Hypothalamus (tissue), 51 donors: ENCODE data around the gene TGM2.

Experiments used
- DNase-seq, 51 donors: peaks; one replicate each; lab custom pipeline; 2025; lab: John Stamatoyannopoulos, UW

TGM2 gene

GRCh38 chr20:38200646-38201045 lies 35.6 kb upstream of the TGM2 start:
- DNase-seq: no peak

DNA sequence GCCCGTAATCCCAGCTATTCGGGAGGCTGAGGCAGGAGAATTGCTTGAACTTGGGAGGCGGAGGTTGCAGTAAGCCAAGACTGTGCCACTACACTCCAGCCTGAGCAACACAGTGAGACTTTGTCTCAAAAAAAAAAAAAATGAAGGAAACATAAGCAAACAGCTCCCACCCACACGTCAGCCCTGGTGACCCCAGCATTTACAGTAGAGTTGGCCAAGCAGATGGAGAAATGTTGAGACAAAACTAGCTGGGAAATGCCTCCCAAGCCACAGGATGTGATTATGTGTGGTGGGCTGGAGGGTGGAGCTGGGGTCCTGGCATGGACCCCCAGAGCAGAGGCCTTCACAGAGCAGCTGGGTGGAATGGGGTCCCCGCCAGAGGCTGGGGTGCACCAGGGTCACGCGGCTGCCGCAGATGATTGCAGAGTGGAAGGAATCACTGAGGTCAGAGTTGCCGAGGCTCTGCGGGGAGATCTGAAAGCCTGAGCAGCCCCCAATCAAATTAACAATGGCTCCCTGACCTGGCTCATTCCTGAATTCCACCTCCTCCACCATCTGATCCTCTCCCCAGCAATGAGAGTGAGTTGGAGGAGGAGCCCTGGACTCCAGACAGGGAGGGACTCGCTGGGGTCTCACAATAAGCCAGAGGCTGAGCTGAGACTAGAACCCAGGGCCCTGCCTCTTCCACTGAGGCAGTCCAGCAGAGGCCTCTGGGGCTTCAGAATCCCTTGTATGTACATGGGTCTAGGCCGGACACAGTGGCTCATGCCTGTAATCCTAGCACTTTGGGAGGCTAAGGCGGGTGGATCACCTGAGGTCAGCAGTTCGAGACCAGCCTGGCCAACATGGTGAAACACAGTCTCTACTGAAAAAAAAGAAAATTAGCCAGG lies 34.7 kb upstream of the TGM2 start:
- DNase-seq: no peak

DNA sequence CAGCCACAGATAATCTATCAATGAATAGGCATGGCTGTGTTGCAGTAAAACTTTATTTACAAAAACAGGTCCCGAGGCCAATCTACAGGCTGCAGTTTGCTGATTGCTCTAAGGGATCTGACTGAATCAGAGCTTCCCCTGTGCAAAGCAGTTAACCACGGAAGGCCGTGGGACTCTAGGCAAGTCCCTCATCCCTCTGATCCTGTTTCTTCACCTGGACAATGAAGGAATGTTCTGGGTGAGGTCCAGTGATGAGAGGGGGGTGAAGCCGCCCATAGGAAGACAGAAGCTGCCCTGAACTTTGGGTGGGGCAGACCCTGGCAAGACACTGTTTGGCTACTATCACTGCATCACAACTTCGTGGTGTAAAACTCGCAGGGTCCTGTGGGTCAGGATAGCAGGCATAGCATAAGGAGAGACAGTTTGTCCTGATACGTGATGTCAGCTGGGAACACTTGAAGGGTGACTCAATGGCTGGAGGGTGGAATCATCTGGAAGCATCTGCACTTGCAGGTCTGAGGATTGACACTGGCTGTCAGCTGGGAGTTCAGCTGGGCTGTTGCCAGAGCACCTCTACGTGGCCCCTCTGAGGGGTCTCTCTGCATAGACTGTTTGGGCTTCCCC lies 33.3 kb upstream of the TGM2 start:
- no peak for DNase-seq

GRCh38 chr20:38197619-38198018 lies 32.5 kb upstream of the TGM2 start:
- no peak for DNase-seq

- no peak for DNase-seq
Observed at GRCh38 chr20:38197217-38197616, 32.1 kb upstream of the TGM2 start.

DNA sequence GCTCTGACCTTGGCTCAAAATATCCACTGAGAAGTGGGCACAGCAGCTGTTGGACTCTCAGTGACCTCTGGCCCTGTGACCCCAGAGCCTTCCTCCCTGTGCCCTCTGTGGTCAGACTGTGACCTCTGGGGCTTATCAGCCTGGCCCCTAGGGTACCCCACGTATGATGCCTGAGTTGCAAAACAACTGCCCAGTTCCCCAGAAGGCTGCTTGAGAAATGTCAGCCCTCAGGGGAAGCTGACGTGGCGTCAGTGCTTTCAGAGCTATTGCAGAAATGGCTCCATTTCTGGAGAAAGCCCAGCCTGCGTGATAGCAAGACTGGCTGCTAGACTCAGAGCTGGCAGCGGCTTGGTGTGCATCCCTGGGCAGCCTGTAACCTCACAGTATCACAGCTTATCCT lies 31.5 kb upstream of the TGM2 start:
- no peak for DNase-seq

DNA sequence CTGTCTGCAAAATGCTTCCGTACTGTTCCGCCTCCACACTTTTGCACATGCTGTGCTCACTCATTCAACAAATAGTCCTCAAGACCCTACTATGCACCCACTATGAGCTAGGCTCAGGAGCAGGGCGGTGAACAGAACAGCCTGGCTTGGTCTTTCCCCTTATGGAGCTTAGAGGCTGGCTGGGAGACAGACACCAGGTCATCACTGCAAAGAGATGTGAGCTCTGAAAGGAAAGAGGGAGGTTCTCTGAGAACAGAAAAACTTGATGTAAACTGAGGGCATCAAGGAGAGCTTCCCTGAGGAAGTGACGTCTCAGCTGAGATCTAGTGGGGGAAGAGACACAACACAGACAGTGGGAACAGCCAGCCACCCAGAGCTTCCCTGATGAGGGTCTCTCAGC lies 31.0 kb upstream of the TGM2 start:
- no peak for DNase-seq

GRCh38 chr20:38195521-38195920 lies 30.5 kb upstream of the TGM2 start:
- DNase-seq: no peak

DNA sequence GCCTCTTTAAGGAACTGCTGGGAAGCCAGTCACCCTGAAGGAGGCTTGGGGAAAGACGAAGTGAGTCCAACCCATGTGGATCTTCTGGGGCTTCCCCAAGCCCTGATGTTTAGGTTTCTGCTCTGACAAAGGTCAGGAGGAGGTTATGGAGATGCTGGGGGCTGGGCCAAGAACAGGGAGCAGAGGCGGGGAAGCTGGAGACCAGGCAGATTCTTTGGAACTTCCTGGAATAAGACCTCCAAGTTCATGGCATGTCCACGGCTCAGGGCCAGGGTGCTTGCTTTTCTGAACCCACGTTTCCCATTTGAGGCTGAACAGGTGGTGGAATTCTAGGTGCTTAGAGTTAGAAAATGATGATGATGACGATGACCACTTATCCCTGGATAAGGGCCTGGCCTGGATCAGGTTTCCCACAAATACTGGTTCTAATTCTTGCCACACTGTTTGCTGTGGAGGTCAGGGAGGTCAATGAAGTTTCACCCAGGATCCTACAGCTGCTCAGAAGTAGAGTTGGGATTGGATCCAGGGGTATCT lies 30.0 kb upstream of the TGM2 start:
- no peak for DNase-seq

GRCh38 chr20:38193586-38194105 lies 28.6 kb upstream of the TGM2 start:
- DNase-seq: no peak

DNA sequence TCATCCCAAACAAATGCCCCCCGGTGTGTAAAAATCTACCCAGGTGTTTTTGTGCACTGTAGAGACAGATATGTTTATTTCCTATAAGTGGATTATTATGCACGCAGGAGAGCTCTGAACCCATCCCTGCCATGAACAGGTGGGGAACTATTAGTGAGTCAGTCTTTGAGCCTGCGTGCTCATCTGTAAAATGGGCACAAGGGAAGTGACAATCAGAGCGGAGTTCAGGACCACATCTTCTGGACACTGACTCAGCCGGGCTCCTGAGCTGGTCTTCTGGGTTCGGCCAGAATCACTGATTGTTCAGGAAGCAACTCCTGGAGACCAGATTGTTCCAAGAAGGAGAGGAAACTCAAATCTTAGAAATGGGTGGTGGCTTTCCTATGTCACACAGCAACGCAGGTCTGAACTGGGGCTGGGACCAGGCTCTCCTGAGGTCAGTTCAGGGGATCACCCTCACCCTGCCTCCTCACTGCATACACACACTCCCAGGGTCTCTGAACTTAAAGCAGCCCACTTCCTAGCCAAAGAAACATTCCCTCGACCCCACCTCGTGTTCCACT lies 27.3 kb upstream of the TGM2 start:
- DNase-seq: no peak

- DNase-seq: no peak
Observed at GRCh38 chr20:38191654-38192053, 26.6 kb upstream of the TGM2 start.

GRCh38 chr20:38190936-38191371 lies 25.9 kb upstream of the TGM2 start:
- no peak for DNase-seq

- DNase-seq: no peak
Observed at GRCh38 chr20:38190166-38190565, 25.1 kb upstream of the TGM2 start.

DNA sequence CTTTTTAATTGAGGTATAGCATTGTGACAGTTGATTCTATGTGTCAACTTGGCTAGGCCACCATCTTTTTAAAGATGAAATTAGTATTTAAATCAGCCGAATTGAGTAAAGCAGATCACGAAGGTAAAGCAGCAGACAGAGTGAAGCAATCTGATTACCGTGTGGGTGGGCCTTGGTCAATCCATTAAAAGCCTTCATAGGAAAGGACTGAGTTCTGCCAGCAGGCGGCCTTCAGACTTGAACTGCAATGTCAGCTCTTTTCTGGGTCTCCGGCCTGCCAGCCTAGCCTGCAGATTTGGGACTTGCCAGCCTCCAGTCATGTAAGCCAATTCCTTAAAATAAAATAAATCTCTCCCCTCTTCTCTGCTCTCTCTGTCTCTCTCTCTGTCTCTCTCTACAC lies 22.4 kb upstream of the TGM2 start:
- DNase-seq: peak in 1 of 51 donors; percentile 8

- DNase-seq: no peak
Observed at GRCh38 chr20:38186788-38187221, 21.7 kb upstream of the TGM2 start.

DNA sequence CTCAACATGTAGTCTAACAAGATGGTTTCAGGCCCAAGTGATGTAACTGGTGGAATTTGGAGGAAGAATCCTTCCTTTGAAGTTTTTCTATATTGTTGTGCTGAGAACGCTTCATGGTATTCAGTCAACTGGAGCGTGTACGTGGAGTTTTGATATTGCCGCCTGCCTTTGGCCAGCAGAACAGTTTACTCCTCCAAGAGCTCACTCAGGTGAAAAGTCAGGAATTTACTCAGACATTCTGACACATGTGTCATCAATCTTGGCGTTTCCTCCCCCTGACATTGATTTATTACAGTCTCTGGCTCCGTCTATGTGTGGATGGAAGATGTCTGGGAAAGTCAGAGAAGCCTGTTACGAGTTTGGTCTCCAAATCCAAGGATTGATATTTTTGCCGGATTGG lies 19.0 kb upstream of the TGM2 start:
- no peak for DNase-seq

GRCh38 chr20:38181971-38182370 lies 16.9 kb upstream of the TGM2 start:
- DNase-seq: no peak

DNA sequence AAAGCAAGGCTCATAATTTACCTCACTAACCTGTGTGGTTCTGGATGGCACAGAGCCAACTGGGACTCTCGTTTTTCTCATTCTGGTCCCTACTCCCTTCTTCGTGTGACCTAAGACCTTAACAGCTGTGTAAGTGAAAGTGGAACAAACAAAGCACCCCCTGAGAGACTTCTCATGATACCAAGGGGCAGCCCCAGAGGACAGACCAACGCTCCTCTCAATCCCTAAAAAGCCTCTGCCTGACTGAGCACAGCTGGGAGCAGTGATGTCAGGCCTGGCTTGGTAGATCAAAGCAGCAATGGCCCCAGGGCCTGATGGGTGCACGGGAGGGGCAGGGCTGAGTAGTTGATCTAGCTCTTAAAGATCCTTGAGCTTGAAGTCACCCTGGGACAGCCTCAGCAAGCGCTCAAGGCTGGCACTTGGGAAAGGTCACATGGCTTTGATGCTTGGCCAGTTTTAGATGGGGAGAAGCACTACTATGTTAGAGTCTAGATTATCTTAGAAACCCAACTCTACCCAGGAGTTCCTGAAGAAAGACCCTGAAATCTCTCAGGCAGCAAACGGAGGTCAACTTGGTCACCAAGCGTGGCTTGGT lies 16.2 kb upstream of the TGM2 start:
- DNase-seq: no peak

- no peak for DNase-seq
Observed at GRCh38 chr20:38180781-38181180, 15.7 kb upstream of the TGM2 start.

- no peak for DNase-seq
Observed at GRCh38 chr20:38179846-38180245, 14.8 kb upstream of the TGM2 start.
